GM23338 (cell line): ENCODE data around the gene TMBIM1. TPM values are rescaled to one million over a fixed set of nuclear protein-coding genes. Genes with fewer than 3 reads are reported as not detected.

Source experiments
- ATAC-seq: fragments of 200-7000 bp; cut with Tn5 transposase; 3 replicates; pipeline ENCODE4 v1.9.1; 2020
- DNase-seq: peaks from one replicate; pipeline ENCODE4 v3.0.0-alpha.2; 2015; ENCODE audit warnings: low spot score
- H2AFZ ChIP-seq: fragments of 200-600 bp; sonication (generic); 2 replicates; pipeline ENCODE4 v1.8.0; 2016; ENCODE audit warnings: antibody characterized with exemption, mild to moderate bottlenecking, moderate library complexity
- H3F3A ChIP-seq: fragments of 200-600 bp; sonication (generic); replicated peaks from 2 replicates; pipeline ENCODE4 v1.8.0; 2017; ENCODE audit warnings: antibody characterized with exemption, mixed run types, low read depth
- H3K27ac ChIP-seq: fragments of 200-600 bp; sonication (generic); 2 replicates; pipeline ENCODE4 v1.6.1; 2016; ENCODE audit warnings: low read depth
- H3K27me3 ChIP-seq: fragments of 200-600 bp; sonication (generic); 2 replicates; pipeline ENCODE4 v1.8.0; 2016; ENCODE audit warnings: mild to moderate bottlenecking, mixed run types, moderate library complexity; ENCODE audit not compliant: insufficient read depth
- H3K36me3 ChIP-seq: fragments of 200-600 bp; sonication (generic); 2 replicates; pipeline ENCODE4 v1.8.0; 2016; ENCODE audit warnings: mild to moderate bottlenecking; ENCODE audit not compliant: insufficient read depth
- H3K4me1 ChIP-seq: fragments of 200-600 bp; sonication (generic); 2 replicates; pipeline ENCODE4 v1.8.0; 2016; ENCODE audit warnings: mild to moderate bottlenecking, moderate library complexity; ENCODE audit not compliant: insufficient read depth
- H3K4me2 ChIP-seq: fragments of 200-600 bp; sonication (generic); 2 replicates; pipeline ENCODE4 v1.7.1; 2017; ENCODE audit warnings: mixed run types
- H3K4me3 ChIP-seq: fragments of 200-600 bp; sonication (generic); 2 replicates; pipeline ENCODE4 v1.6.1; 2016; ENCODE audit warnings: mixed run types
- H3K79me2 ChIP-seq: fragments of 200-600 bp; sonication (generic); replicated peaks from 2 replicates; pipeline ENCODE4 v1.8.0; 2017; ENCODE audit warnings: mild to moderate bottlenecking; ENCODE audit not compliant: insufficient read depth
- H3K9me2 ChIP-seq: fragments of 200-600 bp; sonication (generic); 2 replicates; pipeline ENCODE4 v1.8.0; 2017; ENCODE audit not compliant: insufficient read depth
- H4K20me1 ChIP-seq: fragments of 200-600 bp; sonication (generic); replicated peaks from 2 replicates; pipeline ENCODE4 v1.8.0; 2017; ENCODE audit warnings: mild to moderate bottlenecking; ENCODE audit not compliant: insufficient read depth
- H3K27ac Mint-ChIP-seq: 2 replicates; pipeline ENCODE4 v1.8.0; 2020; ENCODE audit warnings: inconsistent platforms, mild to moderate bottlenecking, moderate library complexity, mixed read lengths
- H3K27me3 Mint-ChIP-seq: 3 replicates; pipeline ENCODE4 v1.8.0; 2022; ENCODE audit warnings: low read depth, mild to moderate bottlenecking, moderate library complexity, mixed read lengths, inconsistent platforms; ENCODE audit not compliant: insufficient read depth, poor library complexity
- H3K36me3 Mint-ChIP-seq: 3 replicates; pipeline ENCODE4 v1.8.0; 2021; ENCODE audit warnings: low read depth, mild to moderate bottlenecking, inconsistent platforms, moderate library complexity, mixed read lengths
- H3K4me1 Mint-ChIP-seq: 3 replicates; pipeline ENCODE4 v1.8.0; 2020; ENCODE audit warnings: mild to moderate bottlenecking, inconsistent platforms, mixed read lengths
- H3K4me3 Mint-ChIP-seq: 3 replicates; pipeline ENCODE4 v1.8.0; 2021; ENCODE audit warnings: moderate library complexity, mild to moderate bottlenecking, inconsistent platforms, mixed read lengths
- H3K9me3 Mint-ChIP-seq: 3 replicates; pipeline ENCODE4 v1.8.0; 2020; ENCODE audit warnings: moderate library complexity, mild to moderate bottlenecking, inconsistent platforms, mixed read lengths
- CREB1 ChIP-seq: fragments of 250-450 bp; sonication (Bioruptor Pico); IDR thresholded peaks from 2 replicates; pipeline ENCODE4 v1.5.0; 2020; ENCODE audit warnings: low read depth, mild to moderate bottlenecking, moderate library complexity
- ETS1 ChIP-seq: IDR thresholded peaks from 2 replicates; pipeline ENCODE4 v1.6.1; 2016; ENCODE audit warnings: antibody characterized with exemption
- EZH2 ChIP-seq: fragments of 200-600 bp; sonication (generic); IDR thresholded peaks from one replicate; pipeline ENCODE4 v1.8.0; 2017; ENCODE audit warnings: antibody characterized with exemption, mild to moderate bottlenecking, low read depth; ENCODE audit not compliant: unreplicated experiment
- JUNB ChIP-seq: IDR thresholded peaks from one replicate; pipeline ENCODE4 v1.6.1; 2016; ENCODE audit warnings: antibody characterized with exemption; ENCODE audit not compliant: unreplicated experiment
- NANOG ChIP-seq: IDR thresholded peaks from 2 replicates; pipeline ENCODE4 v1.6.1; 2016; ENCODE audit warnings: antibody characterized with exemption, borderline replicate concordance
- STAT1 ChIP-seq: IDR thresholded peaks from one replicate; pipeline ENCODE4 v1.6.1; 2016; ENCODE audit warnings: antibody characterized with exemption; ENCODE audit not compliant: unreplicated experiment
- ZNF331 ChIP-seq: fragments of 250-450 bp; sonication (Bioruptor Pico); IDR thresholded peaks from 2 replicates; pipeline ENCODE4 v1.5.0; 2020; ENCODE audit warnings: low read depth, mild to moderate bottlenecking, moderate library complexity
- polyA plus RNA-seq: library from polyadenylated mRNA; unstranded; fragments of >200 nt; fragmentation: Nextera tagmentation; extraction: Ambion mirVana; gene quantifications from 2 replicates; pipeline ENCODE4 v1.2.1, GENCODE V29; 2016
- total RNA-seq: library from RNA; depleted of rRNA; stranded (reverse); fragments of >200 nt; shearing (Covaris generic); gene quantifications from 2 replicates; pipeline ENCODE4 v1.2.3, GENCODE V29; 2014
- TF ChIP-seq, protein P1 (sequence below), 2 experiments: fragments of 200-600 bp in 1 of 2; sonication (generic) in 1 of 2; conservative IDR thresholded peaks; 2 replicates each; pipeline versions ENCODE4 v1.5.1 to v1.6.1; 2016 to 2017; ENCODE audit warnings: antibody characterized with exemption in 2 of 2, low read depth in 2 of 2, mild to moderate bottlenecking in 2 of 2, moderate library complexity in 1 of 2
- TF ChIP-seq, protein P2 (sequence below): IDR thresholded peaks from one replicate; pipeline ENCODE4 v1.6.1; 2018; ENCODE audit warnings: antibody characterized with exemption; ENCODE audit not compliant: unreplicated experiment

The TMBIM1 gene
- total and polyA plus RNA-seq, 2 experiments from 2014 or later: 12.0 to 20.8 TPM

GRCh38 chr2:218278531-218279360 lies 13.6 kb downstream of the TMBIM1 start:
- H3K9me3 Mint-ChIP-seq: no peaks in the 10 kb centered on the region

More at GRCh38 chr2:218278531-218279360, 13.6 kb downstream of the TMBIM1 start:
- TF ChIP-seq, protein P1, sequence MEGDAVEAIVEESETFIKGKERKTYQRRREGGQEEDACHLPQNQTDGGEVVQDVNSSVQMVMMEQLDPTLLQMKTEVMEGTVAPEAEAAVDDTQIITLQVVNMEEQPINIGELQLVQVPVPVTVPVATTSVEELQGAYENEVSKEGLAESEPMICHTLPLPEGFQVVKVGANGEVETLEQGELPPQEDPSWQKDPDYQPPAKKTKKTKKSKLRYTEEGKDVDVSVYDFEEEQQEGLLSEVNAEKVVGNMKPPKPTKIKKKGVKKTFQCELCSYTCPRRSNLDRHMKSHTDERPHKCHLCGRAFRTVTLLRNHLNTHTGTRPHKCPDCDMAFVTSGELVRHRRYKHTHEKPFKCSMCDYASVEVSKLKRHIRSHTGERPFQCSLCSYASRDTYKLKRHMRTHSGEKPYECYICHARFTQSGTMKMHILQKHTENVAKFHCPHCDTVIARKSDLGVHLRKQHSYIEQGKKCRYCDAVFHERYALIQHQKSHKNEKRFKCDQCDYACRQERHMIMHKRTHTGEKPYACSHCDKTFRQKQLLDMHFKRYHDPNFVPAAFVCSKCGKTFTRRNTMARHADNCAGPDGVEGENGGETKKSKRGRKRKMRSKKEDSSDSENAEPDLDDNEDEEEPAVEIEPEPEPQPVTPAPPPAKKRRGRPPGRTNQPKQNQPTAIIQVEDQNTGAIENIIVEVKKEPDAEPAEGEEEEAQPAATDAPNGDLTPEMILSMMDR (conservative IDR thresholded peaks at IDR 0.05; ENCODE audit: low read depth in 2 of 2): no peak
- no peak for TF ChIP-seq ZNF331
- no peak for TF ChIP-seq JUNB
- TF ChIP-seq EZH2: no peak
- no peak for TF ChIP-seq CREB1 (CRISPR knock-in tag)
- TF ChIP-seq STAT1: no peak
- TF ChIP-seq ETS1: no peak
- TF ChIP-seq, protein P2, sequence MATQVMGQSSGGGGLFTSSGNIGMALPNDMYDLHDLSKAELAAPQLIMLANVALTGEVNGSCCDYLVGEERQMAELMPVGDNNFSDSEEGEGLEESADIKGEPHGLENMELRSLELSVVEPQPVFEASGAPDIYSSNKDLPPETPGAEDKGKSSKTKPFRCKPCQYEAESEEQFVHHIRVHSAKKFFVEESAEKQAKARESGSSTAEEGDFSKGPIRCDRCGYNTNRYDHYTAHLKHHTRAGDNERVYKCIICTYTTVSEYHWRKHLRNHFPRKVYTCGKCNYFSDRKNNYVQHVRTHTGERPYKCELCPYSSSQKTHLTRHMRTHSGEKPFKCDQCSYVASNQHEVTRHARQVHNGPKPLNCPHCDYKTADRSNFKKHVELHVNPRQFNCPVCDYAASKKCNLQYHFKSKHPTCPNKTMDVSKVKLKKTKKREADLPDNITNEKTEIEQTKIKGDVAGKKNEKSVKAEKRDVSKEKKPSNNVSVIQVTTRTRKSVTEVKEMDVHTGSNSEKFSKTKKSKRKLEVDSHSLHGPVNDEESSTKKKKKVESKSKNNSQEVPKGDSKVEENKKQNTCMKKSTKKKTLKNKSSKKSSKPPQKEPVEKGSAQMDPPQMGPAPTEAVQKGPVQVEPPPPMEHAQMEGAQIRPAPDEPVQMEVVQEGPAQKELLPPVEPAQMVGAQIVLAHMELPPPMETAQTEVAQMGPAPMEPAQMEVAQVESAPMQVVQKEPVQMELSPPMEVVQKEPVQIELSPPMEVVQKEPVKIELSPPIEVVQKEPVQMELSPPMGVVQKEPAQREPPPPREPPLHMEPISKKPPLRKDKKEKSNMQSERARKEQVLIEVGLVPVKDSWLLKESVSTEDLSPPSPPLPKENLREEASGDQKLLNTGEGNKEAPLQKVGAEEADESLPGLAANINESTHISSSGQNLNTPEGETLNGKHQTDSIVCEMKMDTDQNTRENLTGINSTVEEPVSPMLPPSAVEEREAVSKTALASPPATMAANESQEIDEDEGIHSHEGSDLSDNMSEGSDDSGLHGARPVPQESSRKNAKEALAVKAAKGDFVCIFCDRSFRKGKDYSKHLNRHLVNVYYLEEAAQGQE: no peak
- TF ChIP-seq NANOG: no peak
- no peak overlapping the region for H3K4me3 ChIP-seq
- H3K4me1 ChIP-seq: no peaks in the 10 kb centered on the region
- H2AFZ ChIP-seq: no peak overlapping the region
- ATAC-seq: no peak
- H3F3A ChIP-seq: no peaks in the 10 kb centered on the region
- H3K79me2 ChIP-seq: no peaks in the 10 kb centered on the region
- no peaks in the 10 kb centered on the region for H3K27me3 ChIP-seq
- no peak overlapping the region for H3K4me2 ChIP-seq
- no peak for DNase-seq
- Mint-ChIP-seq H3K4me1 (peaks cover 2% of the 10 kb centered on the region; the same call in 1 of the 3 replicates), H3K4me3 (no peak overlapping the region), H3K27me3 (peaks cover 7% of the 10 kb centered on the region), H3K27ac (no peak overlapping the region), H3K36me3 (peaks cover 28% of the 10 kb centered on the region)
- H3K27ac ChIP-seq: no peak overlapping the region
- H4K20me1 ChIP-seq: no peaks in the 10 kb centered on the region
- no peaks in the 10 kb centered on the region for H3K9me2 ChIP-seq
- H3K36me3 ChIP-seq: peaks cover 10% of the 10 kb centered on the region
